ENCODE measurements around the gene KLHL11. TPM values are rescaled to one million over a fixed set of nuclear protein-coding genes. Genes with fewer than 3 reads are reported as not detected.

KLHL11 gene
- total and polyA plus RNA-seq, 2 experiments from 2014 or later: 8.7 to 25.5 TPM

- H3K4me3 ChIP-seq: no peak overlapping the region
- no peaks in the 10 kb centered on the region for H3K27me3 ChIP-seq (ENCODE audit: insufficient read depth)
- no peak for ATAC-seq
- TF ChIP-seq, protein P1, sequence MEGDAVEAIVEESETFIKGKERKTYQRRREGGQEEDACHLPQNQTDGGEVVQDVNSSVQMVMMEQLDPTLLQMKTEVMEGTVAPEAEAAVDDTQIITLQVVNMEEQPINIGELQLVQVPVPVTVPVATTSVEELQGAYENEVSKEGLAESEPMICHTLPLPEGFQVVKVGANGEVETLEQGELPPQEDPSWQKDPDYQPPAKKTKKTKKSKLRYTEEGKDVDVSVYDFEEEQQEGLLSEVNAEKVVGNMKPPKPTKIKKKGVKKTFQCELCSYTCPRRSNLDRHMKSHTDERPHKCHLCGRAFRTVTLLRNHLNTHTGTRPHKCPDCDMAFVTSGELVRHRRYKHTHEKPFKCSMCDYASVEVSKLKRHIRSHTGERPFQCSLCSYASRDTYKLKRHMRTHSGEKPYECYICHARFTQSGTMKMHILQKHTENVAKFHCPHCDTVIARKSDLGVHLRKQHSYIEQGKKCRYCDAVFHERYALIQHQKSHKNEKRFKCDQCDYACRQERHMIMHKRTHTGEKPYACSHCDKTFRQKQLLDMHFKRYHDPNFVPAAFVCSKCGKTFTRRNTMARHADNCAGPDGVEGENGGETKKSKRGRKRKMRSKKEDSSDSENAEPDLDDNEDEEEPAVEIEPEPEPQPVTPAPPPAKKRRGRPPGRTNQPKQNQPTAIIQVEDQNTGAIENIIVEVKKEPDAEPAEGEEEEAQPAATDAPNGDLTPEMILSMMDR (conservative IDR thresholded peaks at IDR 0.05; ENCODE audit: low read depth in 2 of 2): no peak
- H2AFZ ChIP-seq: no peak overlapping the region
- H3K9me2 ChIP-seq (ENCODE audit: insufficient read depth): no peaks in the 10 kb centered on the region
- Mint-ChIP-seq H3K4me1 (no peaks in the 10 kb centered on the region), H3K36me3 (ENCODE audit: low read depth) (peaks cover 93% of the 10 kb centered on the region), H3K9me3 (no peaks in the 10 kb centered on the region), H3K27ac (no peak overlapping the region), H3K27me3 (ENCODE audit: insufficient read depth, low read depth, poor library complexity) (peaks cover 2% of the 10 kb centered on the region), H3K4me3 (no peak overlapping the region)
- H3K4me1 ChIP-seq (ENCODE audit: insufficient read depth): no peaks in the 10 kb centered on the region
- peaks cover 28% of the 10 kb centered on the region for H3K79me2 ChIP-seq (replicated peaks; ENCODE audit: insufficient read depth)
- no peak overlapping the region for H3K4me2 ChIP-seq
- peaks cover 43% of the 10 kb centered on the region for H3F3A ChIP-seq (replicated peaks; ENCODE audit: low read depth)
- no peak overlapping the region for H3K27ac ChIP-seq (ENCODE audit: low read depth)
- H4K20me1 ChIP-seq (replicated peaks; ENCODE audit: insufficient read depth): peaks cover 59% of the 10 kb centered on the region
- H3K36me3 ChIP-seq (ENCODE audit: insufficient read depth): peaks cover 86% of the 10 kb centered on the region
- no peak for DNase-seq (ENCODE audit: low spot score)
Observed at GRCh38 chr17:41895617-41896016, 30.4 kb upstream of the KLHL11 start.

GRCh38 chr17:41894791-41895331 is 29.6 kb upstream of the KLHL11 start:
- H3K27me3 Mint-ChIP-seq (ENCODE audit: insufficient read depth, low read depth, poor library complexity): peaks cover 2% of the 10 kb centered on the region
- H3K4me2 ChIP-seq: no peak overlapping the region
- no peaks in the 10 kb centered on the region for H3K9me2 ChIP-seq (ENCODE audit: insufficient read depth)
- H3F3A ChIP-seq (replicated peaks; ENCODE audit: low read depth): peaks cover 43% of the 10 kb centered on the region
- no peak overlapping the region for H3K4me3 ChIP-seq
- H4K20me1 ChIP-seq (replicated peaks; ENCODE audit: insufficient read depth): peaks cover 59% of the 10 kb centered on the region
- H3K9me3 Mint-ChIP-seq: no peaks in the 10 kb centered on the region
- DNase-seq (ENCODE audit: low spot score) (no peak), ATAC-seq (no peak)
- no peak overlapping the region for H3K27ac Mint-ChIP-seq
- H3K79me2 ChIP-seq (replicated peaks; ENCODE audit: insufficient read depth): peaks cover 28% of the 10 kb centered on the region
- no peaks in the 10 kb centered on the region for H3K27me3 ChIP-seq (ENCODE audit: insufficient read depth)
- H2AFZ ChIP-seq: no peak overlapping the region
- no peaks in the 10 kb centered on the region for H3K4me1 Mint-ChIP-seq
- H3K36me3 Mint-ChIP-seq (ENCODE audit: low read depth): peaks cover 91% of the 10 kb centered on the region
- no peaks in the 10 kb centered on the region for H3K4me1 ChIP-seq (ENCODE audit: insufficient read depth)
- peak overlapping the region; percentile 76; the same call in 1 of the 2 replicates for H3K27ac ChIP-seq (ENCODE audit: low read depth)
- H3K4me3 Mint-ChIP-seq: no peak overlapping the region
- peaks cover 85% of the 10 kb centered on the region for H3K36me3 ChIP-seq (ENCODE audit: insufficient read depth)
- TF ChIP-seq NANOG (IDR thresholded peaks at IDR 0.05; ENCODE audit: borderline replicate concordance): no peak
- no peak for TF ChIP-seq EZH2phosphoT487 (IDR thresholded peaks at IDR 0.05; ENCODE audit: unreplicated experiment)
- TF ChIP-seq, protein P2, sequence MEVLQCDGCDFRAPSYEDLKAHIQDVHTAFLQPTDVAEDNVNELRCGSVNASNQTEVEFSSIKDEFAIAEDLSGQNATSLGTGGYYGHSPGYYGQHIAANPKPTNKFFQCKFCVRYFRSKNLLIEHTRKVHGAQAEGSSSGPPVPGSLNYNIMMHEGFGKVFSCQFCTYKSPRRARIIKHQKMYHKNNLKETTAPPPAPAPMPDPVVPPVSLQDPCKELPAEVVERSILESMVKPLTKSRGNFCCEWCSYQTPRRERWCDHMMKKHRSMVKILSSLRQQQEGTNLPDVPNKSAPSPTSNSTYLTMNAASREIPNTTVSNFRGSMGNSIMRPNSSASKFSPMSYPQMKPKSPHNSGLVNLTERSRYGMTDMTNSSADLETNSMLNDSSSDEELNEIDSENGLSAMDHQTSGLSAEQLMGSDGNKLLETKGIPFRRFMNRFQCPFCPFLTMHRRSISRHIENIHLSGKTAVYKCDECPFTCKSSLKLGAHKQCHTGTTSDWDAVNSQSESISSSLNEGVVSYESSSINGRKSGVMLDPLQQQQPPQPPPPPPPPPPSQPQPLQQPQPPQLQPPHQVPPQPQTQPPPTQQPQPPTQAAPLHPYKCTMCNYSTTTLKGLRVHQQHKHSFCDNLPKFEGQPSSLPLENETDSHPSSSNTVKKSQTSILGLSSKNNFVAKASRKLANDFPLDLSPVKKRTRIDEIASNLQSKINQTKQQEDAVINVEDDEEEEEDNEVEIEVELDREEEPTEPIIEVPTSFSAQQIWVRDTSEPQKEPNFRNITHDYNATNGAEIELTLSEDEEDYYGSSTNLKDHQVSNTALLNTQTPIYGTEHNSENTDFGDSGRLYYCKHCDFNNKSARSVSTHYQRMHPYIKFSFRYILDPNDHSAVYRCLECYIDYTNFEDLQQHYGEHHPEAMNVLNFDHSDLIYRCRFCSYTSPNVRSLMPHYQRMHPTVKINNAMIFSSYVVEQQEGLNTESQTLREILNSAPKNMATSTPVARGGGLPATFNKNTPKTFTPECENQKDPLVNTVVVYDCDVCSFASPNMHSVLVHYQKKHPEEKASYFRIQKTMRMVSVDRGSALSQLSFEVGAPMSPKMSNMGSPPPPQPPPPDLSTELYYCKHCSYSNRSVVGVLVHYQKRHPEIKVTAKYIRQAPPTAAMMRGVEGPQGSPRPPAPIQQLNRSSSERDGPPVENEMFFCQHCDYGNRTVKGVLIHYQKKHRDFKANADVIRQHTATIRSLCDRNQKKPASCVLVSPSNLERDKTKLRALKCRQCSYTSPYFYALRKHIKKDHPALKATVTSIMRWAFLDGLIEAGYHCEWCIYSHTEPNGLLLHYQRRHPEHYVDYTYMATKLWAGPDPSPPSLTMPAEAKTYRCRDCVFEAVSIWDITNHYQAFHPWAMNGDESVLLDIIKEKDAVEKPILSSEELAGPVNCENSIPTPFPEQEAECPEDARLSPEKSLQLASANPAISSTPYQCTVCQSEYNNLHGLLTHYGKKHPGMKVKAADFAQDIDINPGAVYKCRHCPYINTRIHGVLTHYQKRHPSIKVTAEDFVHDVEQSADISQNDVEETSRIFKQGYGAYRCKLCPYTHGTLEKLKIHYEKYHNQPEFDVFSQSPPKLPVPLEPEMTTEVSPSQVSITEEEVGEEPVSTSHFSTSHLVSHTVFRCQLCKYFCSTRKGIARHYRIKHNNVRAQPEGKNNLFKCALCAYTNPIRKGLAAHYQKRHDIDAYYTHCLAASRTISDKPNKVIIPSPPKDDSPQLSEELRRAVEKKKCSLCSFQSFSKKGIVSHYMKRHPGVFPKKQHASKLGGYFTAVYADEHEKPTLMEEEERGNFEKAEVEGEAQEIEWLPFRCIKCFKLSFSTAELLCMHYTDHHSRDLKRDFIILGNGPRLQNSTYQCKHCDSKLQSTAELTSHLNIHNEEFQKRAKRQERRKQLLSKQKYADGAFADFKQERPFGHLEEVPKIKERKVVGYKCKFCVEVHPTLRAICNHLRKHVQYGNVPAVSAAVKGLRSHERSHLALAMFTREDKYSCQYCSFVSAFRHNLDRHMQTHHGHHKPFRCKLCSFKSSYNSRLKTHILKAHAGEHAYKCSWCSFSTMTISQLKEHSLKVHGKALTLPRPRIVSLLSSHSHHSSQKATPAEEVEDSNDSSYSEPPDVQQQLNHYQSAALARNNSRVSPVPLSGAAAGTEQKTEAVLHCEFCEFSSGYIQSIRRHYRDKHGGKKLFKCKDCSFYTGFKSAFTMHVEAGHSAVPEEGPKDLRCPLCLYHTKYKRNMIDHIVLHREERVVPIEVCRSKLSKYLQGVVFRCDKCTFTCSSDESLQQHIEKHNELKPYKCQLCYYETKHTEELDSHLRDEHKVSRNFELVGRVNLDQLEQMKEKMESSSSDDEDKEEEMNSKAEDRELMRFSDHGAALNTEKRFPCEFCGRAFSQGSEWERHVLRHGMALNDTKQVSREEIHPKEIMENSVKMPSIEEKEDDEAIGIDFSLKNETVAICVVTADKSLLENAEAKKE (CRISPR knock-in tag; IDR thresholded peaks at IDR 0.05): no peak
- TF ChIP-seq, protein P1 (conservative IDR thresholded peaks at IDR 0.05; ENCODE audit: low read depth in 2 of 2): no peak
- no peak for TF ChIP-seq STAT1 (IDR thresholded peaks at IDR 0.05; ENCODE audit: unreplicated experiment)
- TF ChIP-seq ETS1 (IDR thresholded peaks at IDR 0.05): no peak
- TF ChIP-seq EZH2 (IDR thresholded peaks at IDR 0.05; ENCODE audit: low read depth, unreplicated experiment): no peak
